GM23338 (cell line): ENCODE measurements around the gene MEGF10. TPM values are rescaled to one million over a fixed set of nuclear protein-coding genes. Genes with fewer than 3 reads are reported as not detected.

ENCODE experiments used
- ATAC-seq: fragments of 200-7000 bp; cut with Tn5 transposase; 3 replicates; pipeline ENCODE4 v1.9.1; 2020
- DNase-seq: peaks from one replicate; pipeline ENCODE4 v3.0.0-alpha.2; 2015; ENCODE audit warnings: low spot score
- H2AFZ ChIP-seq: fragments of 200-600 bp; sonication (generic); 2 replicates; pipeline ENCODE4 v1.8.0; 2016; ENCODE audit warnings: antibody characterized with exemption, mild to moderate bottlenecking, moderate library complexity
- H3F3A ChIP-seq: fragments of 200-600 bp; sonication (generic); replicated peaks from 2 replicates; pipeline ENCODE4 v1.8.0; 2017; ENCODE audit warnings: antibody characterized with exemption, mixed run types, low read depth
- H3K27ac ChIP-seq: fragments of 200-600 bp; sonication (generic); 2 replicates; pipeline ENCODE4 v1.6.1; 2016; ENCODE audit warnings: low read depth
- H3K27me3 ChIP-seq: fragments of 200-600 bp; sonication (generic); 2 replicates; pipeline ENCODE4 v1.8.0; 2016; ENCODE audit warnings: mild to moderate bottlenecking, mixed run types, moderate library complexity; ENCODE audit not compliant: insufficient read depth
- H3K36me3 ChIP-seq: fragments of 200-600 bp; sonication (generic); 2 replicates; pipeline ENCODE4 v1.8.0; 2016; ENCODE audit warnings: mild to moderate bottlenecking; ENCODE audit not compliant: insufficient read depth
- H3K4me1 ChIP-seq: fragments of 200-600 bp; sonication (generic); 2 replicates; pipeline ENCODE4 v1.8.0; 2016; ENCODE audit warnings: mild to moderate bottlenecking, moderate library complexity; ENCODE audit not compliant: insufficient read depth
- H3K4me2 ChIP-seq: fragments of 200-600 bp; sonication (generic); 2 replicates; pipeline ENCODE4 v1.7.1; 2017; ENCODE audit warnings: mixed run types
- H3K4me3 ChIP-seq: fragments of 200-600 bp; sonication (generic); 2 replicates; pipeline ENCODE4 v1.6.1; 2016; ENCODE audit warnings: mixed run types
- H3K79me2 ChIP-seq: fragments of 200-600 bp; sonication (generic); replicated peaks from 2 replicates; pipeline ENCODE4 v1.8.0; 2017; ENCODE audit warnings: mild to moderate bottlenecking; ENCODE audit not compliant: insufficient read depth
- H3K9me2 ChIP-seq: fragments of 200-600 bp; sonication (generic); 2 replicates; pipeline ENCODE4 v1.8.0; 2017; ENCODE audit not compliant: insufficient read depth
- H4K20me1 ChIP-seq: fragments of 200-600 bp; sonication (generic); replicated peaks from 2 replicates; pipeline ENCODE4 v1.8.0; 2017; ENCODE audit warnings: mild to moderate bottlenecking; ENCODE audit not compliant: insufficient read depth
- H3K27ac Mint-ChIP-seq: 2 replicates; pipeline ENCODE4 v1.8.0; 2020; ENCODE audit warnings: inconsistent platforms, mild to moderate bottlenecking, moderate library complexity, mixed read lengths
- H3K27me3 Mint-ChIP-seq: 3 replicates; pipeline ENCODE4 v1.8.0; 2022; ENCODE audit warnings: low read depth, mild to moderate bottlenecking, moderate library complexity, mixed read lengths, inconsistent platforms; ENCODE audit not compliant: insufficient read depth, poor library complexity
- H3K36me3 Mint-ChIP-seq: 3 replicates; pipeline ENCODE4 v1.8.0; 2021; ENCODE audit warnings: low read depth, mild to moderate bottlenecking, inconsistent platforms, moderate library complexity, mixed read lengths
- H3K4me1 Mint-ChIP-seq: 3 replicates; pipeline ENCODE4 v1.8.0; 2020; ENCODE audit warnings: mild to moderate bottlenecking, inconsistent platforms, mixed read lengths
- H3K4me3 Mint-ChIP-seq: 3 replicates; pipeline ENCODE4 v1.8.0; 2021; ENCODE audit warnings: moderate library complexity, mild to moderate bottlenecking, inconsistent platforms, mixed read lengths
- H3K9me3 Mint-ChIP-seq: 3 replicates; pipeline ENCODE4 v1.8.0; 2020; ENCODE audit warnings: moderate library complexity, mild to moderate bottlenecking, inconsistent platforms, mixed read lengths
- CREB1 ChIP-seq: fragments of 250-450 bp; sonication (Bioruptor Pico); IDR thresholded peaks from 2 replicates; pipeline ENCODE4 v1.5.0; 2020; ENCODE audit warnings: low read depth, mild to moderate bottlenecking, moderate library complexity
- EZH2 ChIP-seq: fragments of 200-600 bp; sonication (generic); IDR thresholded peaks from one replicate; pipeline ENCODE4 v1.8.0; 2017; ENCODE audit warnings: antibody characterized with exemption, mild to moderate bottlenecking, low read depth; ENCODE audit not compliant: unreplicated experiment
- JUNB ChIP-seq: IDR thresholded peaks from one replicate; pipeline ENCODE4 v1.6.1; 2016; ENCODE audit warnings: antibody characterized with exemption; ENCODE audit not compliant: unreplicated experiment
- NANOG ChIP-seq: IDR thresholded peaks from 2 replicates; pipeline ENCODE4 v1.6.1; 2016; ENCODE audit warnings: antibody characterized with exemption, borderline replicate concordance
- STAT1 ChIP-seq: IDR thresholded peaks from one replicate; pipeline ENCODE4 v1.6.1; 2016; ENCODE audit warnings: antibody characterized with exemption; ENCODE audit not compliant: unreplicated experiment
- ZNF114 ChIP-seq: fragments of 250-450 bp; sonication (Bioruptor Pico); IDR thresholded peaks from 2 replicates; pipeline ENCODE4 v1.5.0; 2020; ENCODE audit warnings: mild to moderate bottlenecking, moderate library complexity
- ZNF331 ChIP-seq: fragments of 250-450 bp; sonication (Bioruptor Pico); IDR thresholded peaks from 2 replicates; pipeline ENCODE4 v1.5.0; 2020; ENCODE audit warnings: low read depth, mild to moderate bottlenecking, moderate library complexity
- polyA plus RNA-seq: library from polyadenylated mRNA; unstranded; fragments of >200 nt; fragmentation: Nextera tagmentation; extraction: Ambion mirVana; gene quantifications from 2 replicates; pipeline ENCODE4 v1.2.1, GENCODE V29; 2016
- total RNA-seq: library from RNA; depleted of rRNA; stranded (reverse); fragments of >200 nt; shearing (Covaris generic); gene quantifications from 2 replicates; pipeline ENCODE4 v1.2.3, GENCODE V29; 2014
- TF ChIP-seq, protein P1 (sequence below): IDR thresholded peaks from 2 replicates; pipeline ENCODE4 v1.6.1; 2016; ENCODE audit warnings: antibody characterized with exemption
- TF ChIP-seq, protein P2 (sequence below), 2 experiments: fragments of 200-600 bp in 1 of 2; sonication (generic) in 1 of 2; conservative IDR thresholded peaks; 2 replicates each; pipeline versions ENCODE4 v1.5.1 to v1.6.1; 2016 to 2017; ENCODE audit warnings: antibody characterized with exemption in 2 of 2, low read depth in 2 of 2, mild to moderate bottlenecking in 2 of 2, moderate library complexity in 1 of 2
- TF ChIP-seq, protein P3 (sequence below): fragments of 250-450 bp; sonication (Bioruptor Pico); IDR thresholded peaks from 2 replicates; pipeline ENCODE4 v1.5.0; 2020; ENCODE audit warnings: mild to moderate bottlenecking, moderate library complexity

The MEGF10 gene
- total and polyA plus RNA-seq, 2 experiments from 2014 or later: 4.5 to 28.3 TPM

DNA sequence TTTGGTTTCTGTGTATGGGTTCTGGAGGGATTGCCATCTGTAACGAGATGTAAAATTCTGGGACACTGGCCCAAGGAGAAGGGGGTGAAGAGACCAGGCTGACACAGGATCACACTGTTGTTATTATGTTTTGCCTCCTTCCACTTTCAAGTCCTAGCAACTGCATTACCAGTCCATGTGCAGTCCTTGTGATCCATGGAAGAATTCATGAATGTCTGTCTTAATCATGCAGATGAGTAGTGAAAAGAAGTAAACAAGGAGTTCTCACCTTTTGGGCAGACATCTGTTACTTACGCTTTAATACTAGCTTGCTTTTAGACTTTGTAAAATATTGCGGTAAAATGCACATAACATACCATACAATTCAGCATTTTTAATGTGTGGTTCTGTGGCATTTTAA lies 18.3 kb downstream of the MEGF10 start:
- H3K27ac Mint-ChIP-seq: no peak overlapping the region
- H3K79me2 ChIP-seq: peaks cover 33% of the 10 kb centered on the region
- no peak overlapping the region for H3K27ac ChIP-seq
- TF ChIP-seq, protein P1, sequence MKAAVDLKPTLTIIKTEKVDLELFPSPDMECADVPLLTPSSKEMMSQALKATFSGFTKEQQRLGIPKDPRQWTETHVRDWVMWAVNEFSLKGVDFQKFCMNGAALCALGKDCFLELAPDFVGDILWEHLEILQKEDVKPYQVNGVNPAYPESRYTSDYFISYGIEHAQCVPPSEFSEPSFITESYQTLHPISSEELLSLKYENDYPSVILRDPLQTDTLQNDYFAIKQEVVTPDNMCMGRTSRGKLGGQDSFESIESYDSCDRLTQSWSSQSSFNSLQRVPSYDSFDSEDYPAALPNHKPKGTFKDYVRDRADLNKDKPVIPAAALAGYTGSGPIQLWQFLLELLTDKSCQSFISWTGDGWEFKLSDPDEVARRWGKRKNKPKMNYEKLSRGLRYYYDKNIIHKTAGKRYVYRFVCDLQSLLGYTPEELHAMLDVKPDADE: no peak
- TF ChIP-seq NANOG (no peak), JUNB (no peak), STAT1 (no peak), EZH2 (no peak), ZNF114 (CRISPR knock-in tag) (no peak), ZNF331 (no peak), CREB1 (CRISPR knock-in tag) (no peak)
- TF ChIP-seq, protein P2, sequence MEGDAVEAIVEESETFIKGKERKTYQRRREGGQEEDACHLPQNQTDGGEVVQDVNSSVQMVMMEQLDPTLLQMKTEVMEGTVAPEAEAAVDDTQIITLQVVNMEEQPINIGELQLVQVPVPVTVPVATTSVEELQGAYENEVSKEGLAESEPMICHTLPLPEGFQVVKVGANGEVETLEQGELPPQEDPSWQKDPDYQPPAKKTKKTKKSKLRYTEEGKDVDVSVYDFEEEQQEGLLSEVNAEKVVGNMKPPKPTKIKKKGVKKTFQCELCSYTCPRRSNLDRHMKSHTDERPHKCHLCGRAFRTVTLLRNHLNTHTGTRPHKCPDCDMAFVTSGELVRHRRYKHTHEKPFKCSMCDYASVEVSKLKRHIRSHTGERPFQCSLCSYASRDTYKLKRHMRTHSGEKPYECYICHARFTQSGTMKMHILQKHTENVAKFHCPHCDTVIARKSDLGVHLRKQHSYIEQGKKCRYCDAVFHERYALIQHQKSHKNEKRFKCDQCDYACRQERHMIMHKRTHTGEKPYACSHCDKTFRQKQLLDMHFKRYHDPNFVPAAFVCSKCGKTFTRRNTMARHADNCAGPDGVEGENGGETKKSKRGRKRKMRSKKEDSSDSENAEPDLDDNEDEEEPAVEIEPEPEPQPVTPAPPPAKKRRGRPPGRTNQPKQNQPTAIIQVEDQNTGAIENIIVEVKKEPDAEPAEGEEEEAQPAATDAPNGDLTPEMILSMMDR (conservative IDR thresholded peaks at IDR 0.05; ENCODE audit: low read depth in 2 of 2): no peak
- TF ChIP-seq, protein P3, sequence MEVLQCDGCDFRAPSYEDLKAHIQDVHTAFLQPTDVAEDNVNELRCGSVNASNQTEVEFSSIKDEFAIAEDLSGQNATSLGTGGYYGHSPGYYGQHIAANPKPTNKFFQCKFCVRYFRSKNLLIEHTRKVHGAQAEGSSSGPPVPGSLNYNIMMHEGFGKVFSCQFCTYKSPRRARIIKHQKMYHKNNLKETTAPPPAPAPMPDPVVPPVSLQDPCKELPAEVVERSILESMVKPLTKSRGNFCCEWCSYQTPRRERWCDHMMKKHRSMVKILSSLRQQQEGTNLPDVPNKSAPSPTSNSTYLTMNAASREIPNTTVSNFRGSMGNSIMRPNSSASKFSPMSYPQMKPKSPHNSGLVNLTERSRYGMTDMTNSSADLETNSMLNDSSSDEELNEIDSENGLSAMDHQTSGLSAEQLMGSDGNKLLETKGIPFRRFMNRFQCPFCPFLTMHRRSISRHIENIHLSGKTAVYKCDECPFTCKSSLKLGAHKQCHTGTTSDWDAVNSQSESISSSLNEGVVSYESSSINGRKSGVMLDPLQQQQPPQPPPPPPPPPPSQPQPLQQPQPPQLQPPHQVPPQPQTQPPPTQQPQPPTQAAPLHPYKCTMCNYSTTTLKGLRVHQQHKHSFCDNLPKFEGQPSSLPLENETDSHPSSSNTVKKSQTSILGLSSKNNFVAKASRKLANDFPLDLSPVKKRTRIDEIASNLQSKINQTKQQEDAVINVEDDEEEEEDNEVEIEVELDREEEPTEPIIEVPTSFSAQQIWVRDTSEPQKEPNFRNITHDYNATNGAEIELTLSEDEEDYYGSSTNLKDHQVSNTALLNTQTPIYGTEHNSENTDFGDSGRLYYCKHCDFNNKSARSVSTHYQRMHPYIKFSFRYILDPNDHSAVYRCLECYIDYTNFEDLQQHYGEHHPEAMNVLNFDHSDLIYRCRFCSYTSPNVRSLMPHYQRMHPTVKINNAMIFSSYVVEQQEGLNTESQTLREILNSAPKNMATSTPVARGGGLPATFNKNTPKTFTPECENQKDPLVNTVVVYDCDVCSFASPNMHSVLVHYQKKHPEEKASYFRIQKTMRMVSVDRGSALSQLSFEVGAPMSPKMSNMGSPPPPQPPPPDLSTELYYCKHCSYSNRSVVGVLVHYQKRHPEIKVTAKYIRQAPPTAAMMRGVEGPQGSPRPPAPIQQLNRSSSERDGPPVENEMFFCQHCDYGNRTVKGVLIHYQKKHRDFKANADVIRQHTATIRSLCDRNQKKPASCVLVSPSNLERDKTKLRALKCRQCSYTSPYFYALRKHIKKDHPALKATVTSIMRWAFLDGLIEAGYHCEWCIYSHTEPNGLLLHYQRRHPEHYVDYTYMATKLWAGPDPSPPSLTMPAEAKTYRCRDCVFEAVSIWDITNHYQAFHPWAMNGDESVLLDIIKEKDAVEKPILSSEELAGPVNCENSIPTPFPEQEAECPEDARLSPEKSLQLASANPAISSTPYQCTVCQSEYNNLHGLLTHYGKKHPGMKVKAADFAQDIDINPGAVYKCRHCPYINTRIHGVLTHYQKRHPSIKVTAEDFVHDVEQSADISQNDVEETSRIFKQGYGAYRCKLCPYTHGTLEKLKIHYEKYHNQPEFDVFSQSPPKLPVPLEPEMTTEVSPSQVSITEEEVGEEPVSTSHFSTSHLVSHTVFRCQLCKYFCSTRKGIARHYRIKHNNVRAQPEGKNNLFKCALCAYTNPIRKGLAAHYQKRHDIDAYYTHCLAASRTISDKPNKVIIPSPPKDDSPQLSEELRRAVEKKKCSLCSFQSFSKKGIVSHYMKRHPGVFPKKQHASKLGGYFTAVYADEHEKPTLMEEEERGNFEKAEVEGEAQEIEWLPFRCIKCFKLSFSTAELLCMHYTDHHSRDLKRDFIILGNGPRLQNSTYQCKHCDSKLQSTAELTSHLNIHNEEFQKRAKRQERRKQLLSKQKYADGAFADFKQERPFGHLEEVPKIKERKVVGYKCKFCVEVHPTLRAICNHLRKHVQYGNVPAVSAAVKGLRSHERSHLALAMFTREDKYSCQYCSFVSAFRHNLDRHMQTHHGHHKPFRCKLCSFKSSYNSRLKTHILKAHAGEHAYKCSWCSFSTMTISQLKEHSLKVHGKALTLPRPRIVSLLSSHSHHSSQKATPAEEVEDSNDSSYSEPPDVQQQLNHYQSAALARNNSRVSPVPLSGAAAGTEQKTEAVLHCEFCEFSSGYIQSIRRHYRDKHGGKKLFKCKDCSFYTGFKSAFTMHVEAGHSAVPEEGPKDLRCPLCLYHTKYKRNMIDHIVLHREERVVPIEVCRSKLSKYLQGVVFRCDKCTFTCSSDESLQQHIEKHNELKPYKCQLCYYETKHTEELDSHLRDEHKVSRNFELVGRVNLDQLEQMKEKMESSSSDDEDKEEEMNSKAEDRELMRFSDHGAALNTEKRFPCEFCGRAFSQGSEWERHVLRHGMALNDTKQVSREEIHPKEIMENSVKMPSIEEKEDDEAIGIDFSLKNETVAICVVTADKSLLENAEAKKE (CRISPR knock-in tag): no peak
- no peak overlapping the region for H3K4me2 ChIP-seq
- no peaks in the 10 kb centered on the region for H4K20me1 ChIP-seq
- H3K36me3 ChIP-seq: no peaks in the 10 kb centered on the region
- peaks cover 50% of the 10 kb centered on the region for H3K4me1 ChIP-seq
- H3K27me3 ChIP-seq: no peaks in the 10 kb centered on the region
- H2AFZ ChIP-seq: no peak overlapping the region
- peaks cover 21% of the 10 kb centered on the region; the same call in 2 of the 3 replicates for H3K36me3 Mint-ChIP-seq
- no peak overlapping the region for H3K4me3 Mint-ChIP-seq
- H3K9me2 ChIP-seq: no peaks in the 10 kb centered on the region
- no peaks in the 10 kb centered on the region for H3F3A ChIP-seq
- peaks cover 8% of the 10 kb centered on the region; the same call in 2 of the 3 replicates for H3K9me3 Mint-ChIP-seq
- DNase-seq: no peak
- ATAC-seq: no peak
- no peak overlapping the region for H3K4me3 ChIP-seq
- peaks cover 74% of the 10 kb centered on the region for H3K4me1 Mint-ChIP-seq
- H3K27me3 Mint-ChIP-seq: no peaks in the 10 kb centered on the region
